Keratinocyte (primary cell): ENCODE results near the gene GABPB2. TPM values are rescaled to one million over a fixed set of nuclear protein-coding genes. Genes with fewer than 3 reads are reported as not detected.

ENCODE experiments used
- DNase-seq: peaks from one replicate; pipeline ENCODE4 v3.0.0-alpha.2; 2011; ENCODE audit warnings: low read depth, missing footprints, low spot score
- FAIRE-seq: peaks from 2 replicates; lab custom pipeline; 2011; peaks lifted over from hg19 to GRCh38; lab: Jason Lieb, UNC
- H2AFZ ChIP-seq: 2 replicates; pipeline ENCODE4 v1.6.0; 2012; ENCODE audit warnings: low read length, control low read depth, inconsistent platforms; ENCODE audit not compliant: control insufficient read depth
- H3K27ac ChIP-seq: 2 replicates; pipeline ENCODE4 v1.5.1; 2011; ENCODE audit warnings: low read length; ENCODE audit not compliant: control insufficient read depth, insufficient read depth
- H3K27me3 ChIP-seq: 3 replicates; pipeline ENCODE4 v1.6.0; 2011; ENCODE audit warnings: low read length; ENCODE audit not compliant: control insufficient read depth, insufficient read depth; ENCODE audit errors: extremely low read depth
- H3K36me3 ChIP-seq, 2 experiments: 2 replicates in 1 of 2; 3 replicates in 1 of 2; pipeline ENCODE4 v1.5.1; 2011; ENCODE audit warnings: low read length in 2 of 2, mild to moderate bottlenecking in 1 of 2; ENCODE audit not compliant: control insufficient read depth in 2 of 2, insufficient read depth in 2 of 2; ENCODE audit errors: extremely low read depth in 1 of 2
- H3K4me1 ChIP-seq: 3 replicates; pipeline ENCODE4 v1.5.1; 2011; ENCODE audit warnings: low read length; ENCODE audit not compliant: control insufficient read depth, insufficient read depth; ENCODE audit errors: extremely low read depth
- H3K4me2 ChIP-seq: 3 replicates; pipeline ENCODE4 v1.6.0; 2011; ENCODE audit warnings: low read depth, low read length; ENCODE audit not compliant: control insufficient read depth, insufficient read depth; ENCODE audit errors: extremely low read depth
- H3K4me3 ChIP-seq, 3 experiments: fragments of 200-600 bp in 1 of 3; sonication (generic) in 1 of 3; 2 replicates in 2 of 3; 3 replicates in 1 of 3; pipeline ENCODE4 v1.5.1; 2011 to 2016; ENCODE audit warnings: low read length in 3 of 3, mild to moderate bottlenecking in 3 of 3, control low read depth in 2 of 3, inconsistent platforms in 1 of 3, low read depth in 1 of 3, mixed read lengths in 1 of 3, mixed run types in 1 of 3, moderate library complexity in 1 of 3; ENCODE audit not compliant: control insufficient read depth in 2 of 3, insufficient read depth in 2 of 3; ENCODE audit errors: extremely low read depth in 1 of 3
- H3K79me2 ChIP-seq: 2 replicates; pipeline ENCODE4 v1.6.0; 2012; ENCODE audit warnings: low read length; ENCODE audit not compliant: control insufficient read depth, insufficient read depth
- H3K9ac ChIP-seq: 3 replicates; pipeline ENCODE4 v1.6.0; 2011; ENCODE audit warnings: low read length; ENCODE audit not compliant: control insufficient read depth, insufficient read depth; ENCODE audit errors: extremely low read depth
- H3K9me1 ChIP-seq: 3 replicates; pipeline ENCODE4 v1.6.0; 2011; ENCODE audit warnings: low read length; ENCODE audit not compliant: control insufficient read depth, insufficient read depth; ENCODE audit errors: extremely low read depth
- H3K9me3 ChIP-seq: 2 replicates; pipeline ENCODE4 v1.5.1; 2012; ENCODE audit warnings: low read depth, low read length; ENCODE audit not compliant: control insufficient read depth
- H4K20me1 ChIP-seq: 3 replicates; pipeline ENCODE4 v1.6.0; 2011; ENCODE audit warnings: low read length; ENCODE audit not compliant: control insufficient read depth, insufficient read depth; ENCODE audit errors: extremely low read depth
- EZH2 ChIP-seq: IDR thresholded peaks from one replicate; pipeline ENCODE4 v1.6.1; 2012; ENCODE audit warnings: inconsistent platforms, mild to moderate bottlenecking, low read length, moderate library complexity
- dilution Hi-C: fragments of 300-500 bp; cut with MboI; formaldehyde crosslinking; loops from one replicate; pipeline ENCODE4 v1.7.0; 2020; ENCODE audit warnings: low sequenced_read_pairs; ENCODE audit not compliant: extremely low pct_ligation_motif_present
- polyA plus RNA-seq, 5 experiments: library from polyadenylated mRNA; depleted of rRNA in 3 of 5; stranded (reverse) in 3 of 5; stranded (forward) in 1 of 5; unstranded in 1 of 5; fragments of >200 nt; gene quantifications; 1 replicate in 1 of 5; 2 replicates in 3 of 5; 3 replicates in 1 of 5; pipeline versions ENCODE4 v1.2.1 to v1.2.3, GENCODE V29; 2011 to 2012; ENCODE audit warnings: missing spikeins in 2 of 5, low read depth in 1 of 5, low replicate concordance in 1 of 5
- TF ChIP-seq, protein P1 (sequence below), 3 experiments: IDR thresholded peaks in 1 of 3; conservative IDR thresholded peaks in 1 of 3; optimal IDR thresholded peaks in 1 of 3; 2 replicates in 2 of 3; 3 replicates in 1 of 3; pipeline versions ENCODE3 to v1.5.1; 2011; ENCODE audit warnings: low read length in 3 of 3, mild to moderate bottlenecking in 3 of 3, moderate library complexity in 2 of 3, control low read depth in 1 of 3, inconsistent platforms in 1 of 3; ENCODE audit not compliant: insufficient read depth in 2 of 3; ENCODE audit errors: extremely low read depth in 1 of 3

GABPB2 gene
- polyA plus RNA-seq, 1 donor (not counting 4 experiments of a cell fraction or from before 2014, with no cell fraction given), result 13.3 TPM

GRCh38 chr1:151050051-151050688 is 20.4 kb upstream of the GABPB2 start:
- H3K27me3 ChIP-seq, result no peaks in the 10 kb centered on the region
- DNase-seq (no peak), FAIRE-seq (no peak)
- peaks cover 20% of the 10 kb centered on the region for H3K4me1 ChIP-seq
- no peak overlapping the region for H3K27ac ChIP-seq
- H3K4me2 ChIP-seq, result no peak overlapping the region
- dilution Hi-C loops, result no loop called here
- H4K20me1 ChIP-seq, result peaks cover 2% of the 10 kb centered on the region
- H3K9ac ChIP-seq, result no peak overlapping the region
- H3K36me3 ChIP-seq, result peaks cover 28 to 36% of the 10 kb centered on the region in 2 experiments
- no peak overlapping the region for H3K4me3 ChIP-seq
- H2AFZ ChIP-seq, result no peak overlapping the region
- peaks cover 3% of the 10 kb centered on the region for H3K9me1 ChIP-seq
- H3K79me2 ChIP-seq, result peaks cover 5% of the 10 kb centered on the region
- TF ChIP-seq EZH2, result no peak
- TF ChIP-seq, protein P1, sequence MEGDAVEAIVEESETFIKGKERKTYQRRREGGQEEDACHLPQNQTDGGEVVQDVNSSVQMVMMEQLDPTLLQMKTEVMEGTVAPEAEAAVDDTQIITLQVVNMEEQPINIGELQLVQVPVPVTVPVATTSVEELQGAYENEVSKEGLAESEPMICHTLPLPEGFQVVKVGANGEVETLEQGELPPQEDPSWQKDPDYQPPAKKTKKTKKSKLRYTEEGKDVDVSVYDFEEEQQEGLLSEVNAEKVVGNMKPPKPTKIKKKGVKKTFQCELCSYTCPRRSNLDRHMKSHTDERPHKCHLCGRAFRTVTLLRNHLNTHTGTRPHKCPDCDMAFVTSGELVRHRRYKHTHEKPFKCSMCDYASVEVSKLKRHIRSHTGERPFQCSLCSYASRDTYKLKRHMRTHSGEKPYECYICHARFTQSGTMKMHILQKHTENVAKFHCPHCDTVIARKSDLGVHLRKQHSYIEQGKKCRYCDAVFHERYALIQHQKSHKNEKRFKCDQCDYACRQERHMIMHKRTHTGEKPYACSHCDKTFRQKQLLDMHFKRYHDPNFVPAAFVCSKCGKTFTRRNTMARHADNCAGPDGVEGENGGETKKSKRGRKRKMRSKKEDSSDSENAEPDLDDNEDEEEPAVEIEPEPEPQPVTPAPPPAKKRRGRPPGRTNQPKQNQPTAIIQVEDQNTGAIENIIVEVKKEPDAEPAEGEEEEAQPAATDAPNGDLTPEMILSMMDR (optimal IDR thresholded peaks at IDR 0.05 in 1 of 3, IDR thresholded peaks at IDR 0.05 in 1 of 3, conservative IDR thresholded peaks at IDR 0.05 in 1 of 3; ENCODE audit: extremely low read depth in 1 of 3, insufficient read depth in 2 of 3, low read length in 3 of 3), result no peak
- H3K9me3 ChIP-seq, result no peaks in the 10 kb centered on the region

DNA sequence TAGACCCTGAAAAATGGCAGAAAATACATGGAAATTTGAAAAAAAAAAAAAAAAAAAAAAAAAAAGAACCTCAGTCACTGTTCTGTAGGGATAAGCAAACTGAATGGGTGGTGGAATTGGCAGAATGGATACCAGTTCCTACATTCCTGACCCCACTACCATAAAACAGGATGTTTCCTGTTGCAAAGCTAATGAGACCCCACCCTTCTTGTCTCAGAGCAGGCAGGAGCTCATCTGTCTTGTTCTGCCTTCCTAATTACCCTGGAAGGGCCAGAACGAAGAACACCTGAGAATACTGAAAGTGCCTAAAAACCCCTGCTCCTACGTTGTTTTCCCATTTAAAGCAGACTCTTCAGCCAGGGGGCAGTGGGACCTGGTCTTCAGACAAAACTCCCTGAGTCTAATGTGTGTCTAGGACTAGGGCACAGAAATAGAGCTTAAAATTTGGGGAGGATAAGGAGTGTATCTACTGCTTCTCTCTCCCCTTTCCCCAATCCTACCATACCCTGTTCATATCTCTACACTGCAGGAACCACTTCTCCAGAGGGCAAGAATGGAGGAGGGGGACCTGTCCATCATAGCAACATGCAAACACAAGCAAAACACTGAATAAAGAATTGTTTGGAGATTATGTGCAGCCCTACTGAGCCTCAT is 19.1 kb upstream of the GABPB2 start:
- FAIRE-seq (no peak), DNase-seq (no peak)
- peaks cover 12% of the 10 kb centered on the region for H4K20me1 ChIP-seq
- dilution Hi-C loops, result no loop called here
- no peaks in the 10 kb centered on the region for H3K27me3 ChIP-seq
- H3K9me3 ChIP-seq, result no peaks in the 10 kb centered on the region
- no peak overlapping the region for H3K27ac ChIP-seq
- peaks cover 9% of the 10 kb centered on the region for H3K9me1 ChIP-seq
- peaks cover 18% of the 10 kb centered on the region for H3K79me2 ChIP-seq
- H3K4me1 ChIP-seq, result peaks cover 33% of the 10 kb centered on the region
- H3K36me3 ChIP-seq, result peaks cover 40 to 49% of the 10 kb centered on the region in 2 experiments
- H3K4me2 ChIP-seq, result no peak overlapping the region
- H3K9ac ChIP-seq, result no peak overlapping the region
- H2AFZ ChIP-seq, result no peak overlapping the region
- TF ChIP-seq EZH2, result no peak
- TF ChIP-seq, protein P1 (optimal IDR thresholded peaks at IDR 0.05 in 1 of 3, IDR thresholded peaks at IDR 0.05 in 1 of 3, conservative IDR thresholded peaks at IDR 0.05 in 1 of 3; ENCODE audit: extremely low read depth in 1 of 3, insufficient read depth in 2 of 3, low read length in 3 of 3), result no peak
- no peak overlapping the region for H3K4me3 ChIP-seq
